MV-4-11 (cell line): ENCODE measurements around the gene SMARCD3.

ENCODE experiments used
- DNase-seq: peaks from one replicate; lab custom pipeline; 2025; lab: John Stamatoyannopoulos, UW

The SMARCD3 gene

GRCh38 chr7:151247611-151248345 lies 716 bp downstream of the SMARCD3 start:
- no peak for DNase-seq

GRCh38 chr7:151246851-151247580 lies 1.5 kb downstream of the SMARCD3 start:
- DNase-seq = no peak

- no peak for DNase-seq
Observed at GRCh38 chr7:151246102-151246850, 2.2 kb downstream of the SMARCD3 start.

- no peak for DNase-seq
Observed at GRCh38 chr7:151245360-151246101, 3.0 kb downstream of the SMARCD3 start.

- DNase-seq = no peak
Observed at GRCh38 chr7:151244841-151245346, 3.6 kb downstream of the SMARCD3 start.

GRCh38 chr7:151244196-151244840 lies 4.2 kb downstream of the SMARCD3 start:
- DNase-seq = peak; percentile 15

- DNase-seq = peak; percentile 22
Observed at GRCh38 chr7:151243408-151244195, 4.9 kb downstream of the SMARCD3 start.

- DNase-seq = no peak
Observed at GRCh38 chr7:151243045-151243349, 5.5 kb downstream of the SMARCD3 start.

GRCh38 chr7:151242159-151243044 lies 6.1 kb downstream of the SMARCD3 start:
- DNase-seq = no peak

- DNase-seq = no peak
Observed at GRCh38 chr7:151241755-151242096, 6.8 kb downstream of the SMARCD3 start.

GRCh38 chr7:151240942-151241754 lies 7.3 kb downstream of the SMARCD3 start:
- no peak for DNase-seq

GRCh38 chr7:151240536-151240935 lies 8.0 kb downstream of the SMARCD3 start:
- DNase-seq = no peak

GRCh38 chr7:151239837-151240459 lies 8.5 kb downstream of the SMARCD3 start:
- DNase-seq = no peak

GRCh38 chr7:151238924-151239836 lies 9.3 kb downstream of the SMARCD3 start:
- no peak for DNase-seq

GRCh38 chr7:151238190-151238810 lies 10.2 kb downstream of the SMARCD3 start:
- no peak for DNase-seq

- DNase-seq = no peak
Observed at GRCh38 chr7:151237244-151238189, 11.0 kb downstream of the SMARCD3 start.
